GM12878 (cell line): ENCODE results near the gene EEFSEC. TPM values are rescaled to one million over a fixed set of nuclear protein-coding genes. Genes with fewer than 3 reads are reported as not detected.

Source experiments
- ATAC-seq: fragments of 200-7000 bp; cut with Tn5 transposase; 3 replicates; pipeline ENCODE4 v1.9.1; 2020; ENCODE audit warnings: mild to moderate bottlenecking, moderate library complexity
- BruUV-seq: library from RNA; stranded (reverse); fragments of 400-500 nt; replicated peaks from 2 replicates; lab custom pipeline; 2021; lab: Mats Ljungman, UMichigan
- CTCF ChIA-PET: fragments of 300-600 bp; sonication (Branson Sonifier 250); formaldehyde crosslinking; extraction: SDS; loops from one replicate; lab custom pipeline; 2021; ENCODE audit warnings: inconsistent platforms; lab: Yijun Ruan, JAX
- POLR2A ChIA-PET: fragments of 350-600 bp; formaldehyde crosslinking; extraction: SDS; loops from one replicate; lab custom pipeline; 2021; ENCODE audit warnings: inconsistent platforms; lab: Charles Lee
- RAD21 ChIA-PET: fragments of 300-600 bp; sonication (Branson Sonifier 250); formaldehyde crosslinking; loops from one replicate; lab custom pipeline; 2023; ENCODE audit warnings: antibody characterized with exemption; ENCODE audit not compliant: unreplicated experiment; lab: Charles Lee
- SMC1A ChIA-PET: fragments of 300-600 bp; sonication (Branson Sonifier 250); formaldehyde crosslinking; loops from one replicate; lab custom pipeline; 2023; ENCODE audit not compliant: unreplicated experiment, uncharacterized antibody; lab: Charles Lee
- DNase-seq: peaks from one replicate; pipeline ENCODE4 v3.0.0-alpha.2; 2011; ENCODE audit warnings: low read depth, low spot score
- FAIRE-seq: peaks from 3 replicates; lab custom pipeline; 2011; peaks lifted over from hg19 to GRCh38; lab: Jason Lieb, UNC
- H2AFZ ChIP-seq: 2 replicates; pipeline ENCODE4 v1.6.0; 2011; ENCODE audit warnings: low read depth, low read length, control low read depth; ENCODE audit not compliant: control insufficient read depth
- H3K27ac ChIP-seq: 2 replicates; pipeline ENCODE4 v1.5.1; 2011; ENCODE audit warnings: control low read depth; ENCODE audit not compliant: control insufficient read depth, insufficient read depth
- H3K27me3 ChIP-seq, 2 experiments: replicated peaks in 1 of 2; 2 replicates each; pipeline versions ENCODE4 v1.6.0 to v1.6.1; 2011; ENCODE audit warnings: low read length in 1 of 2; ENCODE audit not compliant: control insufficient read depth in 2 of 2, insufficient read depth in 2 of 2
- H3K36me3 ChIP-seq, 2 experiments: 2 replicates each; pipeline ENCODE4 v1.5.1; 2011; ENCODE audit warnings: low read length in 1 of 2; ENCODE audit not compliant: control insufficient read depth in 2 of 2, insufficient read depth in 2 of 2
- H3K4me1 ChIP-seq: 2 replicates; pipeline ENCODE4 v1.6.1; 2011; ENCODE audit warnings: mild to moderate bottlenecking, low read length, moderate library complexity, mixed read lengths; ENCODE audit not compliant: control insufficient read depth, insufficient read depth
- H3K4me2 ChIP-seq: 2 replicates; pipeline ENCODE4 v1.6.0; 2011; ENCODE audit warnings: control low read depth; ENCODE audit not compliant: control insufficient read depth, insufficient read depth
- H3K4me3 ChIP-seq: fragments of 200-600 bp; sonication (generic); 2 replicates; pipeline ENCODE4 v1.5.1; 2016
- H3K79me2 ChIP-seq: 2 replicates; pipeline ENCODE4 v1.6.0; 2011; ENCODE audit warnings: low read length; ENCODE audit not compliant: control insufficient read depth, insufficient read depth
- H3K9ac ChIP-seq: 2 replicates; pipeline ENCODE4 v1.8.0; 2011; ENCODE audit warnings: low read length, control low read depth, mixed read lengths; ENCODE audit not compliant: control insufficient read depth, insufficient read depth
- H3K9me3 ChIP-seq: replicated peaks from 3 replicates; pipeline ENCODE4 v1.5.1; 2011; ENCODE audit warnings: mild to moderate bottlenecking, low read length; ENCODE audit not compliant: control insufficient read depth, insufficient read depth
- H4K20me1 ChIP-seq: 2 replicates; pipeline ENCODE4 v1.6.0; 2011; ENCODE audit not compliant: control insufficient read depth, insufficient read depth
- EED ChIP-seq: sonication (generic); IDR thresholded peaks from 2 replicates; pipeline ENCODE4 v1.6.1; 2016; ENCODE audit warnings: antibody characterized with exemption, low read depth
- FOXM1 ChIP-seq: IDR thresholded peaks from 2 replicates; pipeline ENCODE4 v1.6.1; 2012; ENCODE audit warnings: low read depth, mild to moderate bottlenecking, inconsistent platforms, low read length, moderate library complexity
- HDGF ChIP-seq: fragments of 450-650 bp; IDR thresholded peaks from 2 replicates; pipeline ENCODE4 v1.6.1; 2016; ENCODE audit warnings: antibody characterized with exemption
- LARP7 ChIP-seq: fragments of 450-650 bp; IDR thresholded peaks from 2 replicates; pipeline ENCODE4 v1.6.1; 2017; ENCODE audit warnings: mild to moderate bottlenecking
- RFX5 ChIP-seq: IDR thresholded peaks from 2 replicates; pipeline ENCODE4 v1.6.1; 2011; ENCODE audit warnings: low read depth, low read length, improper control_type of control experiment
- SMAD1 ChIP-seq: fragments of 450-650 bp; IDR thresholded peaks from 2 replicates; pipeline ENCODE4 v1.6.1; 2018; ENCODE audit warnings: mild to moderate bottlenecking, low read depth; ENCODE audit not compliant: partially characterized antibody
- STAT1 ChIP-seq: fragments of 450-650 bp; conservative IDR thresholded peaks from 2 replicates; pipeline ENCODE4 v1.6.1; 2014; ENCODE audit warnings: antibody characterized with exemption, mild to moderate bottlenecking
- TAF1 ChIP-seq: IDR thresholded peaks from 2 replicates; pipeline ENCODE4 v1.6.1; 2011; ENCODE audit warnings: mild to moderate bottlenecking, low read depth, low read length, borderline replicate concordance
- TCF7 ChIP-seq: IDR thresholded peaks from 2 replicates; pipeline ENCODE4 v1.6.1; 2014; ENCODE audit warnings: antibody characterized with exemption, borderline replicate concordance
- YBX1 ChIP-seq: fragments of 450-650 bp; IDR thresholded peaks from 2 replicates; pipeline ENCODE4 v1.6.1; 2016; ENCODE audit warnings: antibody characterized with exemption
- YY1 ChIP-seq: IDR thresholded peaks from 2 replicates; pipeline ENCODE4 v1.6.1; 2011; ENCODE audit warnings: low read depth, mild to moderate bottlenecking, low read length
- WGBS: methylation state at CpG from one replicate; pipeline ENCODE4 v1.1.6; 2016; ENCODE audit warnings: low lambda C conversion rate; ENCODE audit not compliant: insufficient replicate concordance, insufficient coverage; ENCODE audit errors: missing lambda C conversion rate; 5-methylcytosine and 5-hydroxymethylcytosine counted together
- in situ Hi-C: fragments of 300-500 bp; cut with MboI; formaldehyde crosslinking; loops from 9 replicates; pipeline ENCODE4 v1.14.3; 2018; ENCODE audit warnings: mixed read lengths
- intact Hi-C: fragments of 100-400 bp; cut with micrococcal nuclease; formaldehyde crosslinking; loops from one replicate; pipeline ENCODE4 v1.14.2; 2022; ENCODE audit not compliant: unreplicated experiment
- polyA plus RNA-seq, 11 experiments: library from polyadenylated mRNA; depleted of rRNA in 4 of 11; unstranded in 6 of 11; stranded (reverse) in 5 of 11; fragments of >200 nt; fragmentation: Nextera tagmentation in 4 of 11; fragmentation: Illumina TruSeq in 1 of 11; extraction: Ambion mirVana in 4 of 11; extraction: Trizol in 1 of 11; gene quantifications; 1 replicate in 1 of 11; 2 replicates in 10 of 11; pipeline versions ENCODE4 v1.2.1 to v1.2.3, GENCODE V29; 2011 to 2016; ENCODE audit warnings: inconsistent platforms in 2 of 11, missing spikeins in 2 of 11, low read depth in 1 of 11
- total RNA-seq, 4 experiments: library from RNA; depleted of rRNA in 3 of 4; stranded (reverse); fragments of >200 nt in 3 of 4; fragmentation: Illumina TruSeq in 1 of 4; extraction: Trizol in 1 of 4; gene quantifications; 2 replicates each; pipeline versions ENCODE4 v1.2.1 to v1.2.3, GENCODE V29; 2013 to 2021
- TF ChIP-seq, protein P1 (sequence below): fragments of 450-650 bp; formaldehyde crosslinking; IDR thresholded peaks from 2 replicates; pipeline ENCODE4 v1.5.0; 2022; ENCODE audit warnings: mild to moderate bottlenecking, missing genetic modification characterization
- TF ChIP-seq, protein P2 (sequence below): fragments of 450-650 bp; IDR thresholded peaks from 2 replicates; pipeline ENCODE4 v1.6.1; 2014; ENCODE audit warnings: mild to moderate bottlenecking
- TF ChIP-seq, protein P3 (sequence below): fragments of 450-650 bp; IDR thresholded peaks from 2 replicates; pipeline ENCODE4 v1.6.1; 2017; ENCODE audit warnings: antibody characterized with exemption, mild to moderate bottlenecking, moderate library complexity
- TF ChIP-seq, protein P4 (sequence below): fragments of 450-650 bp; IDR thresholded peaks from 2 replicates; pipeline ENCODE4 v1.6.1; 2017; ENCODE audit warnings: mild to moderate bottlenecking, moderate library complexity

EEFSEC gene
- total and polyA plus RNA-seq, 10 of the 15 experiments (the other 5 are each of a cell fraction or from before 2014, with no cell fraction given), result 0.29 to 29.1 (median 16.1) TPM

DNA sequence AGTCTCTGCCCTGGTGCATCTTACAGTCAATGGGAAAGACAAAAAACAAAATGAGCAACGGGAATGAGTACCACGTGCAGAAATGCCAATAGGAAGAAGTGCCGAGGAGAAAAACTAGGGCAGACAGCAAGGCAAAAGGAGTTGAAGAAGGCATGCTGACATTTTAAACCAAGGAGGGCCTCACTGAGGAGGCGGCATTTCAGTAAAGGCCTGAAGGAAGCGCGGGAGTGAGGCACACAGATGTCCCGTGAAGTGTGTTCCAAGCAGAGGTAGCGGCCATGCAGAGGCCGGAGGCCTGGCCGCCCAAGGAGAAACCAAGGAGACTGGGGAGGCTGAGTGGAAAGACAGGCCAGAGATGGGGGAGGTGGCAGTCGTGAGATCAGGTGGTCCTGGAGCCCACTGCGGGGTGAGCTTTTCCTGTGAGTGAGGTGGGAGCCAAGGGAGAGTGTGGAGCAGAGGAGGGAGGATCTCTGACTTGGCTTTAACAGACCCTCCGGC lies 278.6 kb downstream of the EEFSEC start:
- no peak overlapping the region for H3K9ac ChIP-seq
- no peaks in the 10 kb centered on the region for H3K79me2 ChIP-seq
- peaks cover 2 to 17% of the 10 kb centered on the region in 2 experiments for H3K27me3 ChIP-seq
- no peak overlapping the region for H3K4me3 ChIP-seq
- H3K9me3 ChIP-seq, result no peaks in the 10 kb centered on the region
- no peak overlapping the region for H3K4me2 ChIP-seq
- ChIA-PET POLR2A (no interaction called here), RAD21 (no interaction called here), SMC1A (no interaction called here), CTCF (no interaction called here)
- no peaks in the 10 kb centered on the region for H3K36me3 ChIP-seq
- 55% methylated on average over 13 of the region's 13 CpGs for WGBS
- in situ Hi-C loops (no loop called here), intact Hi-C loops (no loop called here)
- H4K20me1 ChIP-seq, result no peaks in the 10 kb centered on the region
- H2AFZ ChIP-seq, result no peak overlapping the region
- no TSS peak for BruUV-seq
- no peaks in the 10 kb centered on the region for H3K4me1 ChIP-seq
- DNase-seq (no peak), ATAC-seq (no peak), FAIRE-seq (no peak)
- no peak overlapping the region for H3K27ac ChIP-seq
- TF ChIP-seq FOXM1 (no peak), HDGF (no peak), TCF7 (no peak), SMAD1 (no peak), LARP7 (no peak), TAF1 (no peak), RFX5 (no peak), YBX1 (no peak), YY1 (no peak), EED (no peak), STAT1 (no peak)
- TF ChIP-seq, protein P1, sequence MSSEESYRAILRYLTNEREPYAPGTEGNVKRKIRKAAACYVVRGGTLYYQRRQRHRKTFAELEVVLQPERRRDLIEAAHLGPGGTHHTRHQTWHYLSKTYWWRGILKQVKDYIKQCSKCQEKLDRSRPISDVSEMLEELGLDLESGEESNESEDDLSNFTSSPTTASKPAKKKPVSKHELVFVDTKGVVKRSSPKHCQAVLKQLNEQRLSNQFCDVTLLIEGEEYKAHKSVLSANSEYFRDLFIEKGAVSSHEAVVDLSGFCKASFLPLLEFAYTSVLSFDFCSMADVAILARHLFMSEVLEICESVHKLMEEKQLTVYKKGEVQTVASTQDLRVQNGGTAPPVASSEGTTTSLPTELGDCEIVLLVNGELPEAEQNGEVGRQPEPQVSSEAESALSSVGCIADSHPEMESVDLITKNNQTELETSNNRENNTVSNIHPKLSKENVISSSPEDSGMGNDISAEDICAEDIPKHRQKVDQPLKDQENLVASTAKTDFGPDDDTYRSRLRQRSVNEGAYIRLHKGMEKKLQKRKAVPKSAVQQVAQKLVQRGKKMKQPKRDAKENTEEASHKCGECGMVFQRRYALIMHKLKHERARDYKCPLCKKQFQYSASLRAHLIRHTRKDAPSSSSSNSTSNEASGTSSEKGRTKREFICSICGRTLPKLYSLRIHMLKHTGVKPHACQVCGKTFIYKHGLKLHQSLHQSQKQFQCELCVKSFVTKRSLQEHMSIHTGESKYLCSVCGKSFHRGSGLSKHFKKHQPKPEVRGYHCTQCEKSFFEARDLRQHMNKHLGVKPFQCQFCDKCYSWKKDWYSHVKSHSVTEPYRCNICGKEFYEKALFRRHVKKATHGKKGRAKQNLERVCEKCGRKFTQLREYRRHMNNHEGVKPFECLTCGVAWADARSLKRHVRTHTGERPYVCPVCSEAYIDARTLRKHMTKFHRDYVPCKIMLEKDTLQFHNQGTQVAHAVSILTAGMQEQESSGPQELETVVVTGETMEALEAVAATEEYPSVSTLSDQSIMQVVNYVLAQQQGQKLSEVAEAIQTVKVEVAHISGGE (CRISPR knock-in tag), result no peak
- TF ChIP-seq, protein P2, sequence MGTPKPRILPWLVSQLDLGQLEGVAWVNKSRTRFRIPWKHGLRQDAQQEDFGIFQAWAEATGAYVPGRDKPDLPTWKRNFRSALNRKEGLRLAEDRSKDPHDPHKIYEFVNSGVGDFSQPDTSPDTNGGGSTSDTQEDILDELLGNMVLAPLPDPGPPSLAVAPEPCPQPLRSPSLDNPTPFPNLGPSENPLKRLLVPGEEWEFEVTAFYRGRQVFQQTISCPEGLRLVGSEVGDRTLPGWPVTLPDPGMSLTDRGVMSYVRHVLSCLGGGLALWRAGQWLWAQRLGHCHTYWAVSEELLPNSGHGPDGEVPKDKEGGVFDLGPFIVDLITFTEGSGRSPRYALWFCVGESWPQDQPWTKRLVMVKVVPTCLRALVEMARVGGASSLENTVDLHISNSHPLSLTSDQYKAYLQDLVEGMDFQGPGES, result no peak
- TF ChIP-seq, protein P3, sequence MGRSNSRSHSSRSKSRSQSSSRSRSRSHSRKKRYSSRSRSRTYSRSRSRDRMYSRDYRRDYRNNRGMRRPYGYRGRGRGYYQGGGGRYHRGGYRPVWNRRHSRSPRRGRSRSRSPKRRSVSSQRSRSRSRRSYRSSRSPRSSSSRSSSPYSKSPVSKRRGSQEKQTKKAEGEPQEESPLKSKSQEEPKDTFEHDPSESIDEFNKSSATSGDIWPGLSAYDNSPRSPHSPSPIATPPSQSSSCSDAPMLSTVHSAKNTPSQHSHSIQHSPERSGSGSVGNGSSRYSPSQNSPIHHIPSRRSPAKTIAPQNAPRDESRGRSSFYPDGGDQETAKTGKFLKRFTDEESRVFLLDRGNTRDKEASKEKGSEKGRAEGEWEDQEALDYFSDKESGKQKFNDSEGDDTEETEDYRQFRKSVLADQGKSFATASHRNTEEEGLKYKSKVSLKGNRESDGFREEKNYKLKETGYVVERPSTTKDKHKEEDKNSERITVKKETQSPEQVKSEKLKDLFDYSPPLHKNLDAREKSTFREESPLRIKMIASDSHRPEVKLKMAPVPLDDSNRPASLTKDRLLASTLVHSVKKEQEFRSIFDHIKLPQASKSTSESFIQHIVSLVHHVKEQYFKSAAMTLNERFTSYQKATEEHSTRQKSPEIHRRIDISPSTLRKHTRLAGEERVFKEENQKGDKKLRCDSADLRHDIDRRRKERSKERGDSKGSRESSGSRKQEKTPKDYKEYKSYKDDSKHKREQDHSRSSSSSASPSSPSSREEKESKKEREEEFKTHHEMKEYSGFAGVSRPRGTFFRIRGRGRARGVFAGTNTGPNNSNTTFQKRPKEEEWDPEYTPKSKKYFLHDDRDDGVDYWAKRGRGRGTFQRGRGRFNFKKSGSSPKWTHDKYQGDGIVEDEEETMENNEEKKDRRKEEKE, result no peak
- TF ChIP-seq, protein P4, sequence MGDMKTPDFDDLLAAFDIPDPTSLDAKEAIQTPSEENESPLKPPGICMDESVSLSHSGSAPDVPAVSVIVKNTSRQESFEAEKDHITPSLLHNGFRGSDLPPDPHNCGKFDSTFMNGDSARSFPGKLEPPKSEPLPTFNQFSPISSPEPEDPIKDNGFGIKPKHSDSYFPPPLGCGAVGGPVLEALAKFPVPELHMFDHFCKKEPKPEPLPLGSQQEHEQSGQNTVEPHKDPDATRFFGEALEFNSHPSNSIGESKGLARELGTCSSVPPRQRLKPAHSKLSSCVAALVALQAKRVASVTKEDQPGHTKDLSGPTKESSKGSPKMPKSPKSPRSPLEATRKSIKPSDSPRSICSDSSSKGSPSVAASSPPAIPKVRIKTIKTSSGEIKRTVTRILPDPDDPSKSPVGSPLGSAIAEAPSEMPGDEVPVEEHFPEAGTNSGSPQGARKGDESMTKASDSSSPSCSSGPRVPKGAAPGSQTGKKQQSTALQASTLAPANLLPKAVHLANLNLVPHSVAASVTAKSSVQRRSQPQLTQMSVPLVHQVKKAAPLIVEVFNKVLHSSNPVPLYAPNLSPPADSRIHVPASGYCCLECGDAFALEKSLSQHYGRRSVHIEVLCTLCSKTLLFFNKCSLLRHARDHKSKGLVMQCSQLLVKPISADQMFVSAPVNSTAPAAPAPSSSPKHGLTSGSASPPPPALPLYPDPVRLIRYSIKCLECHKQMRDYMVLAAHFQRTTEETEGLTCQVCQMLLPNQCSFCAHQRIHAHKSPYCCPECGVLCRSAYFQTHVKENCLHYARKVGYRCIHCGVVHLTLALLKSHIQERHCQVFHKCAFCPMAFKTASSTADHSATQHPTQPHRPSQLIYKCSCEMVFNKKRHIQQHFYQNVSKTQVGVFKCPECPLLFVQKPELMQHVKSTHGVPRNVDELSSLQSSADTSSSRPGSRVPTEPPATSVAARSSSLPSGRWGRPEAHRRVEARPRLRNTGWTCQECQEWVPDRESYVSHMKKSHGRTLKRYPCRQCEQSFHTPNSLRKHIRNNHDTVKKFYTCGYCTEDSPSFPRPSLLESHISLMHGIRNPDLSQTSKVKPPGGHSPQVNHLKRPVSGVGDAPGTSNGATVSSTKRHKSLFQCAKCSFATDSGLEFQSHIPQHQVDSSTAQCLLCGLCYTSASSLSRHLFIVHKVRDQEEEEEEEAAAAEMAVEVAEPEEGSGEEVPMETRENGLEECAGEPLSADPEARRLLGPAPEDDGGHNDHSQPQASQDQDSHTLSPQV, result no peak
